Ascending aorta (tissue), 2 donors: ENCODE results near the gene RREB1. TPM values are rescaled to one million over a fixed set of nuclear protein-coding genes. Genes with fewer than 3 reads are reported as not detected.

Source experiments
- DNase-seq, 2 donors: peaks; one replicate each; pipeline ENCODE4 v3.0.0-alpha.2; 2019; ENCODE audit warnings: low spot score in 2 of 2
- H3K27ac ChIP-seq, 2 donors: fragments of 200-600 bp; sonication (generic); one replicate each; pipeline ENCODE4 v1.5.1; 2016 to 2017; ENCODE audit warnings: mild to moderate bottlenecking in 1 of 2
- H3K27me3 ChIP-seq: fragments of 200-600 bp; sonication (generic); one replicate; pipeline ENCODE4 v1.5.1; 2017
- H3K36me3 ChIP-seq, 2 donors: fragments of 200-600 bp; sonication (generic); one replicate each; pipeline ENCODE4 v1.5.1; 2016
- H3K4me1 ChIP-seq, 2 donors: fragments of 200-600 bp; sonication (generic); one replicate each; pipeline ENCODE4 v1.5.1; 2016 to 2017; ENCODE audit warnings: mild to moderate bottlenecking in 1 of 2
- H3K4me3 ChIP-seq, 2 donors: fragments of 200-600 bp; sonication (generic); one replicate each; pipeline ENCODE4 v1.5.1; 2016 to 2017; ENCODE audit warnings: mild to moderate bottlenecking in 1 of 2
- H3K9me3 ChIP-seq, 2 donors: fragments of 200-600 bp; sonication (generic); one replicate each; pipeline ENCODE4 v1.5.1; 2016
- CTCF ChIP-seq, 3 experiments: fragments of 200-600 bp in 2 of 3; fragments of 450-650 bp in 1 of 3; sonication (generic) in 2 of 3; IDR thresholded peaks; one replicate each; pipeline ENCODE4 v1.5.1; 2016 to 2019; ENCODE audit warnings: antibody characterized with exemption in 3 of 3, mild to moderate bottlenecking in 1 of 3, moderate library complexity in 1 of 3
- intact Hi-C: fragments of 100-400 bp; cut with DNase I; formaldehyde crosslinking; loops from one replicate; pipeline ENCODE4 v1.15.1; 2023
- total RNA-seq: library from RNA; depleted of rRNA; stranded (reverse); fragments of >200 nt; gene quantifications from one replicate; pipeline ENCODE4 v1.1.0, GENCODE V29; 2016

The RREB1 gene
- total RNA-seq, 1 donor from 2014 or later, result 48.9 TPM

DNA sequence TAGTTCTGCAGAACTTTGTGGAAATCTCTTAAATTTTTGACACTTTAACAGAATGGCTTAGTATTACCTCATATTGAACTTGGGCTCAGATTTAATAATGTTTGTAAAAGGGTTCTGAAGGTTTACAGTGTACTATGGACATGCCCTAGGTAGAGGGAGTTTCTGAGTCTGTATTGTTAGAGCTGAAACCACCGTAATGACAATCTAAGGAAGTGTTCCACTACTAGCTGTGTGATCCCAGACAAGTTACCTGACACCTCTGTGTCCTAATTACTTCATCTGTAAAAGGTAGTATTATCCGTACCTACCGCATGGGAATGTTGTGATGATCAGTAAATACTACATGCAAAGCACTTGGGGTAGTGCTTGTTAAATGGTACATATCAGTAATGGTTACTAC lies 86.9 kb downstream of the RREB1 start:
- Histone ChIP-seq H3K27ac (no peak overlapping the region), H3K36me3 (peaks cover 6 to 10% of the 10 kb centered on the region in 2 donors), H3K4me1 (peaks cover 0 to 7% of the 10 kb centered on the region in 2 donors), H3K4me3 (no peak overlapping the region), H3K9me3 (no peaks in the 10 kb centered on the region), H3K27me3 (no peaks in the 10 kb centered on the region)
- intact Hi-C loops, result no loop called here
- no peak for TF ChIP-seq CTCF (IDR thresholded peaks at IDR 0.05)
- no peak for DNase-seq

DNA sequence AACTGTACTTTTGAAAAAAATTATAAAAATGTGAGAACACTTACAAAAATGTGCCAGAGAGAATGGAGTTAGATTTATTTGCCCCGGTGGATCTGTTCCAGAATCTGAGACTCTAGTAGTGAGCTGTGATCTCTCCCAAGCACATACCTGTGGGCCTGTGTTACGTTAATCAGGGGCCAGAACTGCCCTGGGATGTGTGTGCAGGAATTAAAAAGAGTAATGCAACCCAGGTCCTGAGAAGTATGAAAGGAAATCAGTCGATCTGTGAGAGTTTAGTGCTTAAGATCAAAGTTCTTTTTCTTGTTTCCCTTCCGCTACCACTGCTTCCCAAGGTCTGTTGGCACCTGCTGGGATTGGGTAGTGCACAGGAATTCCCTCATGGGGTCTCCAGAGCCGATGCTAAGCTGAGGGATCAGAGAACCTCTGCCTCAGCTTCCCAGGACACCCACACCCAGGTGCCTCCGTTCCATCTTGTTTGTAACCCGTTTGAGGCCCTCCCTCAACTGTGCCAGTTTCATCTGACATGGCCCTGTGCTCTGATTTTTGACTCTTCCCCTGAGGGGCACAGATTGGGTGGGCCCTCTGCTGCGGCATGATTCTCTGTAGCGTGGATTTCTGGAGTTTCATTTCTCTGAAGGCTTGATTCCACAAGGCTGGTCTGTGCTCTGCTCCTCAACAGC lies 87.7 kb downstream of the RREB1 start:
- intact Hi-C loops, result no loop called here
- Histone ChIP-seq H3K4me1 (peaks cover 0 to 7% of the 10 kb centered on the region in 2 donors), H3K9me3 (no peaks in the 10 kb centered on the region), H3K4me3 (no peak overlapping the region), H3K27ac (no peak overlapping the region), H3K36me3 (peaks cover 6% of the 10 kb centered on the region in 2 donors), H3K27me3 (no peaks in the 10 kb centered on the region)
- no peak for TF ChIP-seq CTCF (IDR thresholded peaks at IDR 0.05)
- DNase-seq, result no peak

GRCh38 chr6:7196019-7196402 lies 88.2 kb downstream of the RREB1 start:
- Histone ChIP-seq H3K9me3 (no peaks in the 10 kb centered on the region), H3K27ac (no peak overlapping the region), H3K4me1 (peaks cover 0 to 7% of the 10 kb centered on the region in 2 donors), H3K36me3 (peaks cover 2 to 5% of the 10 kb centered on the region in 2 donors), H3K4me3 (no peak overlapping the region), H3K27me3 (no peaks in the 10 kb centered on the region)
- intact Hi-C loops, result no loop called here
- no peak for DNase-seq
- no peak for TF ChIP-seq CTCF (IDR thresholded peaks at IDR 0.05)

DNA sequence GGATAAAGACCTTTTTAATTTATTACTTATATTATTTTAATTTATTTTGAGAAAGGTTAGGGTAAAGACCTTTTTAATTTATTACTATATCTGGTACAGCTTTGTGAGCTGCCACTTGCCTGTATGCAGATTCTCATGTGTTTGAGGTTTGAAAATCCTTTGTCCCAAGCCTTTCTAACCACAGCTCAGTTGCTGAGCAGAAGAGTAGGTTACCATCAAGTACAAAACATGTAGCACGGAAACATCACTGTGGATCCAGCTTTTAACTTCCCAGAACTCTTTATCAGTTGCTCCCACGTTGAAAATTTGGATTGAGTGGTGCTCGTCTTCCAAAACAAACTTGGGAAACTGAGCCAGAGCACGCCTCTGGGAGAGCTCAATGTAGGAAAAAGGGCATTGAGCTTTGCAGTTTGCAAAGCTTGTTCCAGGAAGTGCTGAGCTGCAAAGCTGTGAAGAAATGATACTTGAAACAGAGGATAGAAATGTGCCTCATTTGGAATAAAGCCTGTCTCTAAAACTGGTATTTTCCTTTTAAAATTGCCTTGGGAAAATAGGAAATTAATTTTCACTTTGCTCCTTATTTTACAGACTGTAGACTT lies 89.0 kb downstream of the RREB1 start:
- H3K36me3 ChIP-seq, result peaks cover 0 to 10% of the 10 kb centered on the region in 2 donors
- TF ChIP-seq CTCF (IDR thresholded peaks at IDR 0.05), result no peak
- H3K27me3 ChIP-seq, result no peaks in the 10 kb centered on the region

DNA sequence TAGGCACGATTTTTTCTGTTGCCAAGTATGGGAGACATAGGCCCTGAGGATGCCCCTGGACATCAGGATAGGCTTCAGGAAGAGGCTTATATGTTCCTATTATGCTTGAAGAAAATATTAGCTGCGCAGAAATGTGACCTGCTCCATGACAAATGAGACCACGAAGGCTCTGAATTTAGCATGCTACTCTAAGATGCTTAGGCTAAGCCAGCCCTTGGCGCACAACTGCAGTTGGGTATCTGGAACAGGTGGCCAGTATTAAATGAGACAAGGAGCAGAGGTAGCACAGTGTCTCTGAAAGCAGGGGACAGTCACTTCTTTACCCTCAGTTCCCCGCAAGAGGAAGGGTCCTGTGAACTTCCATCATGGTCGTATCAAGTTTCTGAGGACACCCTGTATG lies 90.0 kb downstream of the RREB1 start:
- TF ChIP-seq CTCF (IDR thresholded peaks at IDR 0.05), result no peak
- no peak overlapping the region for H3K27ac ChIP-seq
- H3K4me3 ChIP-seq, result no peak overlapping the region
- H3K4me1 ChIP-seq, result peaks cover 0 to 7% of the 10 kb centered on the region in 2 donors
- DNase-seq, result no peak
- H3K36me3 ChIP-seq, result peaks cover 3 to 20% of the 10 kb centered on the region in 2 donors
- intact Hi-C loops, result no loop called here
- no peaks in the 10 kb centered on the region for H3K27me3 ChIP-seq
- no peaks in the 10 kb centered on the region for H3K9me3 ChIP-seq

More for the DNA sequence above, 89.0 kb downstream of the RREB1 start:
- no peak overlapping the region for H3K4me3 ChIP-seq
- intact Hi-C loops, result no loop called here
- H3K27ac ChIP-seq, result no peak overlapping the region
- DNase-seq, result no peak
- H3K9me3 ChIP-seq, result no peaks in the 10 kb centered on the region
- H3K4me1 ChIP-seq, result peaks cover 0 to 7% of the 10 kb centered on the region in 2 donors
